NCI-H345 treated with DMSO at 0.1 percent for 48 hours (cell line): ENCODE results near the gene ABHD18.
A peak's percentile ranks its signal among the peaks of the same experiment; 100 is the strongest.
"Not testable (repeated sequence)": the region's sequence is repeated elsewhere in the genome, so short reads cannot be mapped to it uniquely, and the experiment has no call there.

Experiments used
- DNase-seq: peaks from one replicate; lab custom pipeline; 2025; ENCODE audit not compliant: unreplicated experiment; lab: John Stamatoyannopoulos, UW

The ABHD18 gene

GRCh38 chr4:128061566-128062536 is 96.6 kb downstream of the ABHD18 start:
- DNase-seq = peak; percentile 72

- DNase-seq = not testable (repeated sequence)
Measured at GRCh38 chr4:128066453-128066820, 101.2 kb downstream of the ABHD18 start.

GRCh38 chr4:128068918-128069317 is 103.7 kb downstream of the ABHD18 start:
- no peak for DNase-seq

GRCh38 chr4:128076464-128076863 is 111.3 kb downstream of the ABHD18 start:
- DNase-seq = no peak
